T-helper 2 cell treated with Interferon-gamma antibody and Interleukin-4, amounts not matched to agents 5 μg/mL and 100 μg/mL, for 36 hours (primary cell): ENCODE data around the gene LRRC36.
A peak's percentile ranks its signal among the peaks of the same experiment; 100 is the strongest.

Experiments
- DNase-seq: peaks from one replicate; pipeline ENCODE4 v3.0.0; 2021; ENCODE audit warnings: low spot score
- H3K27ac Mint-ChIP-seq: one replicate; pipeline ENCODE4 v1.8.0; 2021; ENCODE audit warnings: mild to moderate bottlenecking, mixed read lengths
- H3K27me3 Mint-ChIP-seq: one replicate; pipeline ENCODE4 v1.8.0; 2021; ENCODE audit warnings: low read depth, mixed read lengths
- H3K36me3 Mint-ChIP-seq: one replicate; pipeline ENCODE4 v1.8.0; 2021; ENCODE audit warnings: low read depth, mixed read lengths
- H3K4me1 Mint-ChIP-seq: one replicate; pipeline ENCODE4 v1.8.0; 2021; ENCODE audit warnings: low read depth, mixed read lengths
- H3K4me3 Mint-ChIP-seq: one replicate; pipeline ENCODE4 v1.8.0; 2022; ENCODE audit warnings: mild to moderate bottlenecking, moderate library complexity, mixed read lengths
- H3K9me3 Mint-ChIP-seq: one replicate; pipeline ENCODE4 v1.8.0; 2021; ENCODE audit warnings: mixed read lengths

Gene LRRC36

GRCh38 chr16:67394155-67395104, 67.8 kb downstream of the LRRC36 start:
- peaks cover 36% of the 10 kb centered on the region for H3K27me3 Mint-ChIP-seq
- no peak overlapping the region for H3K27ac Mint-ChIP-seq
- peak overlapping the region; percentile 36 for H3K4me3 Mint-ChIP-seq
- H3K4me1 Mint-ChIP-seq, result peaks cover 4% of the 10 kb centered on the region
- no peak for DNase-seq
- H3K36me3 Mint-ChIP-seq, result no peaks in the 10 kb centered on the region
- no peaks in the 10 kb centered on the region for H3K9me3 Mint-ChIP-seq

- no peak for DNase-seq
- no peaks in the 10 kb centered on the region for H3K36me3 Mint-ChIP-seq
- H3K27ac Mint-ChIP-seq, result no peak overlapping the region
- H3K9me3 Mint-ChIP-seq, result no peaks in the 10 kb centered on the region
- peaks cover 4% of the 10 kb centered on the region for H3K4me1 Mint-ChIP-seq
- no peak overlapping the region for H3K4me3 Mint-ChIP-seq
- H3K27me3 Mint-ChIP-seq, result peaks cover 36% of the 10 kb centered on the region
Observed at GRCh38 chr16:67395105-67395457, 68.5 kb downstream of the LRRC36 start.

- Mint-ChIP-seq H3K4me1 (peaks cover 4% of the 10 kb centered on the region), H3K4me3 (no peak overlapping the region), H3K36me3 (no peaks in the 10 kb centered on the region), H3K27ac (no peak overlapping the region), H3K27me3 (peaks cover 36% of the 10 kb centered on the region), H3K9me3 (no peaks in the 10 kb centered on the region)
- DNase-seq, result no peak
Observed at GRCh38 chr16:67395458-67396158, 69.0 kb downstream of the LRRC36 start.

GRCh38 chr16:67396159-67397035, 69.8 kb downstream of the LRRC36 start:
- no peak overlapping the region for H3K4me3 Mint-ChIP-seq
- DNase-seq, result no peak
- H3K9me3 Mint-ChIP-seq, result no peaks in the 10 kb centered on the region
- peaks cover 4% of the 10 kb centered on the region for H3K4me1 Mint-ChIP-seq
- no peak overlapping the region for H3K27ac Mint-ChIP-seq
- no peaks in the 10 kb centered on the region for H3K36me3 Mint-ChIP-seq
- H3K27me3 Mint-ChIP-seq, result peaks cover 36% of the 10 kb centered on the region

- Mint-ChIP-seq H3K9me3 (no peaks in the 10 kb centered on the region), H3K4me1 (peaks cover 4% of the 10 kb centered on the region), H3K27ac (no peak overlapping the region), H3K4me3 (no peak overlapping the region), H3K36me3 (no peaks in the 10 kb centered on the region), H3K27me3 (peaks cover 38% of the 10 kb centered on the region)
- DNase-seq, result no peak
Observed at GRCh38 chr16:67397036-67397801, 70.6 kb downstream of the LRRC36 start.

DNA sequence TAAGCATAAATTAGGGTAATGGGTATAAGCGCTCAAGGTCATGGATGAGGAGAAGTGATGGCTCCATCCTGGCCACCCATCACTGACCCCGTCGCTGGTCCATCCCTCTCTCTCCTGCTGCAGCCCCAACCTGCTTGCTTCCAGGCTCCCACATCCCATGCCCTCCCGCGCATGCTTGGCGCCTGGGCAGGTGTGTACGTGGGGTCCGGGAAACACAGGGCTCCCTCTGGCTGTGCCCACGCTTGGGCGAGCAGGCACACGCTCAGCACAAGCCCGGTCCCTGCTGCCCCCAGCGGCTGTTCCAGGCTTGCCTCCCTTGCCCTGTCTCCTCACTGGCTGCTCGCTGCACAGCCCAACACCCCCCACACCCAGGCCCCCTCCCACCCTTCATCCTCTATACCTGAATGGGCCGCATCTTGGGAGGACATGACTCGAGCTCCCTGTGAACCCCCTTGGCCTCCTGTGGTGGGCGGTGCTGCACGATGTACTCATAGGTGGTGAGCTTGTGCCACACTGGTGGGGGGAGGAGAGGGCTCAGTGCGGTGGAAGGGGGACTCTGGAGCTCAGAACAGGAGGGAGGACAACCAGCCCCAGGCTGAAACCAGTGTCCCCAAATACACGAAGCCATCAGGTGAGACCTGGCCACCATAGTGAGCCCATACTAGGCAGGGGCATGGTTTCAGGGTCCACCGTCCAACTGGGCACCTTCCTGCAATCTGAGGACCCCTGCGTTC, 71.4 kb downstream of the LRRC36 start:
- Mint-ChIP-seq H3K27ac (no peak overlapping the region), H3K4me3 (no peak overlapping the region), H3K27me3 (peaks cover 32% of the 10 kb centered on the region), H3K4me1 (peaks cover 4% of the 10 kb centered on the region), H3K36me3 (no peaks in the 10 kb centered on the region), H3K9me3 (no peaks in the 10 kb centered on the region)
- DNase-seq, result no peak

- peaks cover 4% of the 10 kb centered on the region for H3K4me1 Mint-ChIP-seq
- no peak for DNase-seq
- H3K27me3 Mint-ChIP-seq, result peaks cover 30% of the 10 kb centered on the region
- H3K9me3 Mint-ChIP-seq, result no peaks in the 10 kb centered on the region
- H3K4me3 Mint-ChIP-seq, result no peak overlapping the region
- H3K27ac Mint-ChIP-seq, result no peak overlapping the region
- H3K36me3 Mint-ChIP-seq, result no peaks in the 10 kb centered on the region
Observed at GRCh38 chr16:67398546-67399217, 72.1 kb downstream of the LRRC36 start.

DNA sequence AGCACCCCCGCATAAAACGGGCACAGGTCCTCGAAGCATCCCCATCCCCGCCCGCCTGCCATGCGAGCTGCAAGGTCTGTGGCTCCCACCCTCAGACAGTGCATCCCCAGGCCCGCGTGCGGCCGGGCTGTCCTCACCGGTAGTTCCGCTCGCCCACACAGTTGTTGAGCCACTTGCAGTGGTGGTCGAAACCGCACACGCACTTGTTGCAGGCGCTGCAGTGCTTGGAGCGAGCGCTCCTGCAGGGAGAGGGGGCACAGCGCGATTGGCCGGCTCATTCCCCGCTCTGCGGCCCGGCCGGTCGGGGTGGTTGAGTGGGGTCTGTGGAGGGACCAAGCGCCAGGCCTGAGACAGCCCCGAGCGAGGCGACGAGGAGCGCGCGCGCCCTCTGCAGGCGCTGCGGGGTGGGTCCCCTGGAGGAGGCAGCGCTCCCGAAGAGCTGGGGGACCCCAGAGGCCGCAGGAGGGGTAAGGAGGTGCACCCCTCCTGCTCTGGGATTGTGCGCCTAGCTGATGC, 72.7 kb downstream of the LRRC36 start:
- Mint-ChIP-seq H3K36me3 (no peaks in the 10 kb centered on the region), H3K9me3 (no peaks in the 10 kb centered on the region), H3K4me3 (no peak overlapping the region), H3K27me3 (peaks cover 24% of the 10 kb centered on the region), H3K27ac (no peak overlapping the region), H3K4me1 (peaks cover 2% of the 10 kb centered on the region)
- DNase-seq, result peak; percentile 40

GRCh38 chr16:67399749-67400704, 73.4 kb downstream of the LRRC36 start:
- no peak overlapping the region for H3K4me3 Mint-ChIP-seq

DNA sequence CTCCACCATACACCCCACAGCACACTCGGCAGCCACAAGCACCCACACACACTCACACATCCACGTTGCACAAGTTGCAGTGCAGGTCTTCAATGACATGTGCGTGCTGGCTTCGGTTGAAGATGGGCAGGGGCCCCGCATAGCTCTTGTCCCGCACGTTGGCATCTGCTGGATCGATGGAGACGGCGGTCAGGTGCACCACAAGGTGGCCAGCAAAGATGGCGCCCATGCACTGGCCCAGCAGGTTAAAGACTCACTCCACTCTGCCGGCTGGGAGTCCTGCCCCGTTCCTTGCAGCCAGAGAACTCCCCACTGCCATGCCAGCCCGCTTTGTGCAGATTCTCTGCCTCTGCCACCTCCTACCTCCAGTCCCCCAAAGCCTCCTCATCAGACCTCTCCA, 74.3 kb downstream of the LRRC36 start:
- H3K27ac Mint-ChIP-seq, result no peak overlapping the region
- no peaks in the 10 kb centered on the region for H3K36me3 Mint-ChIP-seq
- H3K9me3 Mint-ChIP-seq, result no peaks in the 10 kb centered on the region
- peaks cover 14% of the 10 kb centered on the region for H3K27me3 Mint-ChIP-seq
- no peak for DNase-seq
- H3K4me3 Mint-ChIP-seq, result no peak overlapping the region
- H3K4me1 Mint-ChIP-seq, result peaks cover 2% of the 10 kb centered on the region

More at GRCh38 chr16:67399749-67400704, 73.4 kb downstream of the LRRC36 start:
- no peak for DNase-seq
- Mint-ChIP-seq H3K27ac (no peak overlapping the region), H3K27me3 (peaks cover 22% of the 10 kb centered on the region), H3K4me1 (peaks cover 2% of the 10 kb centered on the region), H3K36me3 (no peaks in the 10 kb centered on the region), H3K9me3 (no peaks in the 10 kb centered on the region)

DNA sequence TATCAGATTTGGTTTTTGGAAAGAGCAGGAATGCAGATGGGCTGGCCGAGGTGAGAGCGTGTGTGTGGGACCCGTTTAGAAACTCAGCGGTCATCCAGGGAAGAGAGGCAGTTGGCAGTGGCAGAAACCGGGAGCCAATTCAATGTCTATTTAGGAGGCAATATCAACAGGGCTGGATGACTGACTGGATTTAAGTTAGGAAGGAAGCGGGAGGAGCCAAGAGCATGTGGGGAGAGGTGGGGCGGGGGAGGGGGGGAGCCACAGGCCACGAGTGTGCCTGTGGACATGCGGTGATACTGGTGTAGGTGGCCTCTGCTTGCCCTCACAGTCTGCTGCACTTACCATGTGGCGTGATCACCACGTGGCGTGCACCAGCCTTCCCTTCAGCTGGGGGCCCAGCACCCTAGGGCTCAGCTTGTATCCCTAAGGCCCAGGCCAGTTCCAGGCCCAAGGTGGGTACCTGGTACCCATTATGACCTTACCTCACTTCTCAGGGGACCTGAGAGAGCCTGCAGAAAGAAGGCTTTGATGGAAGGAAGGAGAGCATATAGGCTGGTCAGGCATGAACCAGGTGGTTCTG, 77.5 kb downstream of the LRRC36 start:
- H3K4me3 Mint-ChIP-seq, result no peak overlapping the region
- peaks cover 2% of the 10 kb centered on the region for H3K4me1 Mint-ChIP-seq
- no peaks in the 10 kb centered on the region for H3K36me3 Mint-ChIP-seq
- no peaks in the 10 kb centered on the region for H3K9me3 Mint-ChIP-seq
- DNase-seq, result no peak
- peaks cover 9% of the 10 kb centered on the region for H3K27me3 Mint-ChIP-seq
- H3K27ac Mint-ChIP-seq, result peak overlapping the region; percentile 26
